A549 (cell line): Measurements from ENCODE around the gene ANKRD34A. TPM values are rescaled to one million over a fixed set of nuclear protein-coding genes. Genes with fewer than 3 reads are reported as not detected.

Source experiments
- ATAC-seq, 2 experiments: fragments of 200-7000 bp in 1 of 2; fragments of >200 bp in 1 of 2; cut with Nextera tagmentation in 1 of 2; cut with Tn5 transposase in 1 of 2; 3 replicates each; pipeline versions ENCODE4 v1.8.0 to v1.9.1; 2018 to 2020; ENCODE audit warnings: mild to moderate bottlenecking in 1 of 2, moderate library complexity in 1 of 2
- CTCF ChIA-PET: fragments of 300-600 bp; sonication (Branson Sonifier 250); formaldehyde crosslinking; extraction: SDS; loops from one replicate; lab custom pipeline; 2021; ENCODE audit warnings: antibody characterized with exemption, inconsistent platforms; lab: Yijun Ruan, JAX
- POLR2A ChIA-PET: fragments of 350-600 bp; formaldehyde crosslinking; extraction: SDS; loops from one replicate; lab custom pipeline; 2021; ENCODE audit warnings: antibody characterized with exemption, inconsistent platforms; lab: Yijun Ruan, JAX
- DNase-seq, 2 experiments: peaks; one replicate each; pipeline versions ENCODE4 v3.0.0 to v3.0.0-alpha.2; 2011 to 2016; ENCODE audit warnings: low read depth in 1 of 2, low spot score in 1 of 2
- FAIRE-seq: peaks from 2 replicates; lab custom pipeline; 2011; peaks lifted over from hg19 to GRCh38; lab: Jason Lieb, UNC
- H3K27ac ChIP-seq, 2 experiments: fragments of >200 bp; sonication (Bioruptor Twin); formaldehyde crosslinking; 3 replicates each; pipeline ENCODE4 v1.5.1; 2016 to 2017
- H3K4me1 ChIP-seq: fragments of >200 bp; sonication (Bioruptor Twin); formaldehyde crosslinking; 3 replicates; pipeline ENCODE4 v1.6.1; 2016
- H3K4me2 ChIP-seq: fragments of >200 bp; sonication (Bioruptor Twin); formaldehyde crosslinking; 3 replicates; pipeline ENCODE4 v1.6.1; 2016
- H3K4me3 ChIP-seq: fragments of >200 bp; sonication (Bioruptor Twin); formaldehyde crosslinking; 3 replicates; pipeline ENCODE4 v1.5.1; 2016
- H3K9me3 ChIP-seq: fragments of >200 bp; sonication (Bioruptor Twin); formaldehyde crosslinking; 3 replicates; pipeline ENCODE4 v1.6.1; 2016
- BHLHE40 ChIP-seq: IDR thresholded peaks from 2 replicates; pipeline ENCODE4 v1.6.1; 2012; ENCODE audit warnings: low read depth, low read length, inconsistent platforms
- CHD2 ChIP-seq: fragments of 150-350 bp; IDR thresholded peaks from 2 replicates; pipeline ENCODE4 v1.6.1; 2014; ENCODE audit warnings: low read length; ENCODE audit not compliant: partially characterized antibody
- E2F6 ChIP-seq: IDR thresholded peaks from 2 replicates; pipeline ENCODE4 v1.6.1; 2012; ENCODE audit warnings: low read depth, borderline replicate concordance
- EHMT2 ChIP-seq: fragments of 200-600 bp; sonication (generic); IDR thresholded peaks from 2 replicates; pipeline ENCODE4 v1.6.1; 2016; ENCODE audit warnings: antibody characterized with exemption, low read depth, mild to moderate bottlenecking, moderate library complexity
- ESRRA ChIP-seq: fragments of 150-350 bp; IDR thresholded peaks from 2 replicates; pipeline ENCODE4 v1.6.1; 2014; ENCODE audit warnings: mild to moderate bottlenecking, low read length, borderline replicate concordance
- FOSB ChIP-seq: fragments of 250-450 bp; sonication (Bioruptor Pico); IDR thresholded peaks from 2 replicates; pipeline ENCODE4 v1.5.0; 2020; ENCODE audit warnings: mild to moderate bottlenecking, moderate library complexity
- GATA3 ChIP-seq: IDR thresholded peaks from 2 replicates; pipeline ENCODE4 v1.6.1; 2012; ENCODE audit warnings: borderline replicate concordance
- HOXB13 ChIP-seq: fragments of 250-450 bp; sonication (Bioruptor Pico); IDR thresholded peaks from 2 replicates; pipeline ENCODE4 v1.5.0; 2020; ENCODE audit warnings: low read depth, mild to moderate bottlenecking, moderate library complexity
- HOXB5 ChIP-seq: fragments of 250-450 bp; sonication (Bioruptor Pico); IDR thresholded peaks from 2 replicates; pipeline ENCODE4 v1.5.0; 2020; ENCODE audit warnings: mild to moderate bottlenecking, moderate library complexity
- JUN ChIP-seq, 2 experiments: fragments of >200 bp; sonication (Bioruptor Twin); formaldehyde crosslinking; IDR thresholded peaks; 2 replicates in 1 of 2; 3 replicates in 1 of 2; pipeline ENCODE4 v1.6.1; 2016 to 2017
- JUNB ChIP-seq: fragments of >200 bp; sonication (Bioruptor Twin); formaldehyde crosslinking; IDR thresholded peaks from 2 replicates; pipeline ENCODE4 v1.6.1; 2016
- NR3C1 ChIP-seq: fragments of >200 bp; sonication (Bioruptor Twin); formaldehyde crosslinking; IDR thresholded peaks from 3 replicates; pipeline ENCODE4 v1.6.1; 2017
- PBX3 ChIP-seq: IDR thresholded peaks from 2 replicates; pipeline ENCODE4 v1.6.1; 2012
- PHF8 ChIP-seq: fragments of 200-600 bp; sonication (generic); IDR thresholded peaks from 2 replicates; pipeline ENCODE4 v1.6.1; 2016; ENCODE audit warnings: low read depth, mild to moderate bottlenecking, antibody characterized with exemption, moderate library complexity, borderline replicate concordance
- POLR2A ChIP-seq: IDR thresholded peaks from 2 replicates; pipeline ENCODE4 v1.6.1; 2012; ENCODE audit warnings: mild to moderate bottlenecking, low read length
- RAD21 ChIP-seq, 2 experiments: fragments of >200 bp in 1 of 2; sonication (Bioruptor Twin) in 1 of 2; formaldehyde crosslinking in 1 of 2; IDR thresholded peaks in 1 of 2; conservative IDR thresholded peaks in 1 of 2; 2 replicates in 1 of 2; 3 replicates in 1 of 2; pipeline ENCODE4 v1.6.1; 2012 to 2018; ENCODE audit warnings: inconsistent platforms in 1 of 2
- RARB ChIP-seq: fragments of 250-450 bp; sonication (Bioruptor Pico); IDR thresholded peaks from 2 replicates; pipeline ENCODE4 v1.8.0; 2021; ENCODE audit warnings: mild to moderate bottlenecking, moderate library complexity
- TP53 ChIP-seq: fragments of 250-450 bp; sonication (Bioruptor Pico); IDR thresholded peaks from 2 replicates; pipeline ENCODE4 v1.5.0; 2021; ENCODE audit warnings: mild to moderate bottlenecking, moderate library complexity
- ZFP36 ChIP-seq: fragments of 450-650 bp; IDR thresholded peaks from 2 replicates; pipeline ENCODE4 v1.6.1; 2014; ENCODE audit warnings: borderline replicate concordance; ENCODE audit not compliant: partially characterized antibody
- ZSCAN20 ChIP-seq: fragments of 250-450 bp; sonication (Bioruptor Pico); IDR thresholded peaks from 2 replicates; pipeline ENCODE4 v1.8.0; 2022; ENCODE audit warnings: mild to moderate bottlenecking, moderate library complexity
- WGBS: methylation state at CpG from one replicate; pipeline ENCODE4 v1.1.6; 2017; ENCODE audit errors: missing lambda C conversion rate; 5-methylcytosine and 5-hydroxymethylcytosine counted together
- polyA plus RNA-seq, 4 experiments: library from polyadenylated mRNA; depleted of rRNA in 3 of 4; stranded (reverse); fragments of >200 nt; fragmentation: RNase III in 1 of 4; extraction: RNeasy Plus Mini Kit Qiagen cat#74134 plus additional on column Dnase treatment in 1 of 4; gene quantifications; 2 replicates in 3 of 4; 3 replicates in 1 of 4; pipeline ENCODE4 v1.2.3, GENCODE V29; 2011 to 2017
- TF ChIP-seq, protein P1 (sequence below): fragments of 200-600 bp; sonication (generic); IDR thresholded peaks from 2 replicates; pipeline ENCODE4 v1.6.1; 2016; ENCODE audit warnings: antibody characterized with exemption, mild to moderate bottlenecking, moderate library complexity
- TF ChIP-seq, protein P2 (sequence below): fragments of >200 bp; sonication (Bioruptor Twin); formaldehyde crosslinking; IDR thresholded peaks from 3 replicates; pipeline ENCODE4 v1.6.1; 2016
- TF ChIP-seq, protein P3 (sequence below): IDR thresholded peaks from 2 replicates; pipeline ENCODE4 v1.6.1; 2012
- TF ChIP-seq, protein P4 (sequence below): fragments of 150-350 bp; IDR thresholded peaks from 2 replicates; pipeline ENCODE4 v1.6.1; 2014; ENCODE audit warnings: low read depth, mild to moderate bottlenecking, low read length

ANKRD34A gene
- polyA plus RNA-seq, 2 of the 4 experiments (the other 2 are of a cell fraction): 0.30 to 0.39 TPM

- DNase-seq (no peak), ATAC-seq (no peak), FAIRE-seq (no peak)
- Histone ChIP-seq H3K27ac (no peak overlapping the region), H3K4me1 (peaks cover 53% of the 10 kb centered on the region), H3K4me2 (peak overlapping the region; percentile 74; the same call in 2 of the 3 replicates)
- CTCF ChIA-PET: interaction anchor here (0.6 to 4.1 kb wide), 11 partner anchors 15 to 113 kb away, joined by 3 to 18 read pairs (median 4); partner anchors contain the start of genes ITGA10, NUDT17 and RBM8A
- TF ChIP-seq GATA3: no peak
- no peak for TF ChIP-seq ZFP36
- no peak for TF ChIP-seq CHD2
- TF ChIP-seq, protein P1, sequence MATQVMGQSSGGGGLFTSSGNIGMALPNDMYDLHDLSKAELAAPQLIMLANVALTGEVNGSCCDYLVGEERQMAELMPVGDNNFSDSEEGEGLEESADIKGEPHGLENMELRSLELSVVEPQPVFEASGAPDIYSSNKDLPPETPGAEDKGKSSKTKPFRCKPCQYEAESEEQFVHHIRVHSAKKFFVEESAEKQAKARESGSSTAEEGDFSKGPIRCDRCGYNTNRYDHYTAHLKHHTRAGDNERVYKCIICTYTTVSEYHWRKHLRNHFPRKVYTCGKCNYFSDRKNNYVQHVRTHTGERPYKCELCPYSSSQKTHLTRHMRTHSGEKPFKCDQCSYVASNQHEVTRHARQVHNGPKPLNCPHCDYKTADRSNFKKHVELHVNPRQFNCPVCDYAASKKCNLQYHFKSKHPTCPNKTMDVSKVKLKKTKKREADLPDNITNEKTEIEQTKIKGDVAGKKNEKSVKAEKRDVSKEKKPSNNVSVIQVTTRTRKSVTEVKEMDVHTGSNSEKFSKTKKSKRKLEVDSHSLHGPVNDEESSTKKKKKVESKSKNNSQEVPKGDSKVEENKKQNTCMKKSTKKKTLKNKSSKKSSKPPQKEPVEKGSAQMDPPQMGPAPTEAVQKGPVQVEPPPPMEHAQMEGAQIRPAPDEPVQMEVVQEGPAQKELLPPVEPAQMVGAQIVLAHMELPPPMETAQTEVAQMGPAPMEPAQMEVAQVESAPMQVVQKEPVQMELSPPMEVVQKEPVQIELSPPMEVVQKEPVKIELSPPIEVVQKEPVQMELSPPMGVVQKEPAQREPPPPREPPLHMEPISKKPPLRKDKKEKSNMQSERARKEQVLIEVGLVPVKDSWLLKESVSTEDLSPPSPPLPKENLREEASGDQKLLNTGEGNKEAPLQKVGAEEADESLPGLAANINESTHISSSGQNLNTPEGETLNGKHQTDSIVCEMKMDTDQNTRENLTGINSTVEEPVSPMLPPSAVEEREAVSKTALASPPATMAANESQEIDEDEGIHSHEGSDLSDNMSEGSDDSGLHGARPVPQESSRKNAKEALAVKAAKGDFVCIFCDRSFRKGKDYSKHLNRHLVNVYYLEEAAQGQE: no peak
- no peak for TF ChIP-seq HOXB13 (CRISPR knock-in tag)
- no peak for TF ChIP-seq ESRRA
- TF ChIP-seq EHMT2: no peak
- TF ChIP-seq, protein P2, sequence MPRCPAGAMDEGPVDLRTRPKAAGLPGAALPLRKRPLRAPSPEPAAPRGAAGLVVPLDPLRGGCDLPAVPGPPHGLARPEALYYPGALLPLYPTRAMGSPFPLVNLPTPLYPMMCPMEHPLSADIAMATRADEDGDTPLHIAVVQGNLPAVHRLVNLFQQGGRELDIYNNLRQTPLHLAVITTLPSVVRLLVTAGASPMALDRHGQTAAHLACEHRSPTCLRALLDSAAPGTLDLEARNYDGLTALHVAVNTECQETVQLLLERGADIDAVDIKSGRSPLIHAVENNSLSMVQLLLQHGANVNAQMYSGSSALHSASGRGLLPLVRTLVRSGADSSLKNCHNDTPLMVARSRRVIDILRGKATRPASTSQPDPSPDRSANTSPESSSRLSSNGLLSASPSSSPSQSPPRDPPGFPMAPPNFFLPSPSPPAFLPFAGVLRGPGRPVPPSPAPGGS: no peak
- no peak for TF ChIP-seq BHLHE40
- TF ChIP-seq ZSCAN20 (CRISPR knock-in tag): no peak
- TF ChIP-seq JUNB: no peak
- TF ChIP-seq RARB (CRISPR knock-in tag): no peak
- TF ChIP-seq, protein P3, sequence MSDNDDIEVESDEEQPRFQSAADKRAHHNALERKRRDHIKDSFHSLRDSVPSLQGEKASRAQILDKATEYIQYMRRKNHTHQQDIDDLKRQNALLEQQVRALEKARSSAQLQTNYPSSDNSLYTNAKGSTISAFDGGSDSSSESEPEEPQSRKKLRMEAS: no peak
- TF ChIP-seq, protein P4, sequence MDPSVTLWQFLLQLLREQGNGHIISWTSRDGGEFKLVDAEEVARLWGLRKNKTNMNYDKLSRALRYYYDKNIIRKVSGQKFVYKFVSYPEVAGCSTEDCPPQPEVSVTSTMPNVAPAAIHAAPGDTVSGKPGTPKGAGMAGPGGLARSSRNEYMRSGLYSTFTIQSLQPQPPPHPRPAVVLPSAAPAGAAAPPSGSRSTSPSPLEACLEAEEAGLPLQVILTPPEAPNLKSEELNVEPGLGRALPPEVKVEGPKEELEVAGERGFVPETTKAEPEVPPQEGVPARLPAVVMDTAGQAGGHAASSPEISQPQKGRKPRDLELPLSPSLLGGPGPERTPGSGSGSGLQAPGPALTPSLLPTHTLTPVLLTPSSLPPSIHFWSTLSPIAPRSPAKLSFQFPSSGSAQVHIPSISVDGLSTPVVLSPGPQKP: no peak
- TF ChIP-seq RAD21 (conservative IDR thresholded peaks at IDR 0.05 in 1 of 2, IDR thresholded peaks at IDR 0.05 in 1 of 2): no peak
- TF ChIP-seq, all 56 proteins: peak for 0
- POLR2A ChIA-PET: interaction anchor here (1.0 to 3.8 kb wide), 5 partner anchors 18 to 113 kb away, joined by 4 to 62 read pairs (median 9); partner anchors contain the start of genes NUDT17 and RBM8A
- Histone ChIP-seq H3K4me3 (no peak overlapping the region), H3K9me3 (no peaks in the 10 kb centered on the region)
These were observed 5.6 kb downstream of the ANKRD34A start for GRCh38 chr1:145958734-145959133.

GRCh38 chr1:145957443-145958319 is 6.7 kb downstream of the ANKRD34A start, which contains the start of gene LIX1L:
LIX1L (minus strand) TSS chr1:145958017; CDS start chr1:145957927, 90 bp downstream.
- under 1% methylated on average over 25 of the region's 60 CpGs for WGBS
- DNase-seq: peak; percentile 95 to 97
- Histone ChIP-seq H3K9me3 (no peaks in the 10 kb centered on the region), H3K27ac (peak within 1 kb of the TSS; percentile 91 to 97), H3K4me3 (peak within 1 kb of the TSS; percentile 68), H3K4me2 (peak within 1 kb of the TSS; percentile 95), H3K4me1 (peaks cover 42% of the 10 kb centered on the region)
- ChIA-PET POLR2A (interaction anchor here (0.6 to 3.8 kb wide), 15 partner anchors 16 to 134 kb away, joined by 3 to 62 read pairs (median 4); partner anchors contain the start of genes NUDT17, PEX11B, PIAS3 and RBM8A), CTCF (interaction anchor here (0.6 to 4.1 kb wide), 13 partner anchors 9 to 112 kb away, joined by 3 to 18 read pairs (median 4); partner anchors contain the start of genes ITGA10, NUDT17 and RBM8A)
- TF ChIP-seq NR3C1: no peak
- no peak for TF ChIP-seq E2F6
- TF ChIP-seq, protein P3: peak; percentile 69
- peak; percentile 94 for TF ChIP-seq PBX3
- TF ChIP-seq POLR2A: peak; percentile 66
- TF ChIP-seq, protein P2: peak; percentile 67; the same call in 1 of the 3 replicates
- TF ChIP-seq HOXB5: no peak
- TF ChIP-seq RARB (CRISPR knock-in tag): no peak
- peak; percentile 41 for TF ChIP-seq CHD2
- no peak for TF ChIP-seq TP53 (CRISPR knock-in tag)
- peak; percentile 55 to 73; a peak in 2 of 5 replicates for TF ChIP-seq JUN (IDR thresholded peaks at IDR 0.05)
- TF ChIP-seq EHMT2: no peak
- TF ChIP-seq FOSB (CRISPR knock-in tag): no peak
- TF ChIP-seq PHF8: peak; percentile 58; the same call in 1 of the 2 replicates
- TF ChIP-seq BHLHE40: no peak
- no peak for FAIRE-seq
- peak; percentile 82 to 89 for ATAC-seq
